Heart right ventricle (tissue), 16 donors: ENCODE results near the gene GALNT3. TPM values are rescaled to one million over a fixed set of nuclear protein-coding genes. Genes with fewer than 3 reads are reported as not detected.

ENCODE experiments used
- ATAC-seq, 8 donors: fragments of 200-7000 bp; cut with Tn5 transposase; one replicate each; pipeline ENCODE4 v1.9.1; 2020; ENCODE audit warnings: mild to moderate bottlenecking in 8 of 8, moderate library complexity in 8 of 8, moderate number of reproducible peaks in 1 of 8
- DNase-seq, 2 donors: peaks; one replicate each; pipeline ENCODE4 v3.0.0-alpha.2; 2020
- H3K27ac ChIP-seq, 10 donors: fragments of 200-600 bp; sonication (generic) in 2 of 10; one replicate each; pipeline versions ENCODE4 v1.5.0 to v1.8.0; 2020 to 2022; ENCODE audit warnings: mild to moderate bottlenecking in 3 of 10
- H3K27me3 ChIP-seq, 7 donors: fragments of 200-600 bp; one replicate each; pipeline ENCODE4 v1.8.0; 2021 to 2022; ENCODE audit warnings: mild to moderate bottlenecking in 2 of 7
- H3K36me3 ChIP-seq, 9 donors: fragments of 200-600 bp; sonication (generic) in 1 of 9; one replicate each; pipeline versions ENCODE4 v1.5.0 to v1.8.0; 2020 to 2022; ENCODE audit warnings: mild to moderate bottlenecking in 2 of 9
- H3K4me1 ChIP-seq, 9 donors: fragments of 200-600 bp; sonication (generic) in 1 of 9; one replicate each; pipeline versions ENCODE4 v1.5.0 to v1.8.0; 2020 to 2022; ENCODE audit warnings: mild to moderate bottlenecking in 4 of 9
- H3K4me3 ChIP-seq, 10 donors: fragments of 200-600 bp; sonication (generic) in 2 of 10; one replicate each; pipeline versions ENCODE4 v1.5.0 to v1.8.0; 2020 to 2022; ENCODE audit warnings: mild to moderate bottlenecking in 7 of 10, moderate library complexity in 2 of 10
- H3K9me3 ChIP-seq, 11 donors: fragments of 200-600 bp in 10 of 11; sonication (generic) in 2 of 11; one replicate each; pipeline versions ENCODE4 v1.5.0 to v1.8.0; 2013 to 2022; ENCODE audit warnings: mild to moderate bottlenecking in 2 of 11, control low read depth in 1 of 11, moderate library complexity in 1 of 11
- WGBS, 2 donors: extraction: QIAGEN DNeasy Blood & Tissue Kit; methylation state at CpG; one replicate each; pipeline ENCODE4 v1.1.7; 2013; ENCODE audit warnings: inconsistent platforms in 1 of 2; 5-methylcytosine and 5-hydroxymethylcytosine counted together
- intact Hi-C, 10 donors: fragments of 100-400 bp; cut with DNase I; formaldehyde crosslinking; loops; one replicate each; pipeline versions ENCODE4 v1.11.1 to v1.14.2; 2022
- polyA plus RNA-seq, 2 donors: library from polyadenylated mRNA; stranded (reverse); fragments of 200-250 nt; gene quantifications; one replicate each; pipeline ENCODE4 v1.2.3, GENCODE V29; 2013
- total RNA-seq, 10 donors: library from RNA; stranded (reverse); fragmentation: NEBNext Ultra II Directional in 3 of 10; extraction: Animal tissue kit (Norgen Biotek cat#: 25700) in 3 of 10; gene quantifications; one replicate each; pipeline versions ENCODE4 v1.2.1 to v1.2.4, GENCODE V29; 2021 to 2023
- TF ChIP-seq, protein P1 (sequence below), 9 donors: fragments of 200-600 bp; sonication (generic) in 2 of 9; IDR thresholded peaks; one replicate each; pipeline versions ENCODE4 v1.5.0 to v1.8.0; 2021 to 2022; ENCODE audit warnings: antibody characterized with exemption in 9 of 9, mild to moderate bottlenecking in 5 of 9, moderate library complexity in 1 of 9
- donor health status: Arrhythmogenic right ventricular cardiomyopathy.
- donor health status: ischemic (EF 13 %, LVEDD 7.1; RV severe dilation, severe dysfunction).
- donor health status: healthy with polysubstance abuse.
- donor health status: DM: no; HTN: yes; CAD: no.
- donor health status: DM: no; HTN: no; CAD: no.
- donor health status: ischemic (EF 25% LVEDD 6.9; RV normal size, moderate dysfunction).
- donor health status: ischemic (EF 25% LVEDD 5.7; RV mildly dilated, moderate dysfunction).
- donor health status: healthy.
- donor health status: DM: yes; HTN: yes; CAD: no.
- donor health status: Ischemic cardiomyopathy.
- donor health status: ischemic (EF 35%, LVEDD 5.7; RV mildly dilated, moderate dysfunction).
- donor health status: nonischemic (EF 11% LVEDD 7.7; RV severe dilation, severe dysfunction).
- donor health status: DM: yes; HTN: yes; CAD: no.
- donor health status: PGD.
- donor health status: ischemic (EF 29% LVEDD 5.4; RV normal size, mild dysfunction).
- donor health status: nonischemic (EF 23%, LVEDD 6.1; RV moderate dilation, normal function).

Gene GALNT3
- total and polyA plus RNA-seq, 12 donors: 0.13 to 1.1 (median 0.27) TPM; not detected in 2

DNA sequence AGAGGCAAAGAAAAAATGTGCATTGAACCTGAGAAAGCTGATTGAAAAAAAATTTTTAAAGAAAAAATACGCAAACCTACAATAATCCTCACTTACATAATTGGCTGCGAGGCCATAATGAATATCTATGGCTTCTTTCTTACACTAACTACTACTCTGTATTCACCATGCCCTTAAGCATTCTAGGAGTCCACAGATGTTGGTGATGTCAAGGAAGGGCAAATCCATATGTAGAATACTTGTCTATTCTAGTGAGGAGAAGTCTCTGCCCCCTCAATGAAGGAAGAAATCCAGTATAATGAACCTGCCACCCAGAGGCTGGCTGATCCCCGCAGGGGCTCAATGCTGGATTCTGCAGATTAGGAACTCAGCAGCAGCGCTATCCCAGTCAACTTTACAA lies 14.3 kb downstream of the GALNT3 start:
- no peak overlapping the region for H3K4me3 ChIP-seq
- no peaks in the 10 kb centered on the region for H3K4me1 ChIP-seq
- intact Hi-C loops: no loop called here
- 98% methylated on average over 4 of the region's 4 CpGs for WGBS, 2 donors
- no peaks in the 10 kb centered on the region for H3K36me3 ChIP-seq
- H3K27ac ChIP-seq: no peak overlapping the region
- H3K27me3 ChIP-seq: no peaks in the 10 kb centered on the region
- TF ChIP-seq, protein P1, sequence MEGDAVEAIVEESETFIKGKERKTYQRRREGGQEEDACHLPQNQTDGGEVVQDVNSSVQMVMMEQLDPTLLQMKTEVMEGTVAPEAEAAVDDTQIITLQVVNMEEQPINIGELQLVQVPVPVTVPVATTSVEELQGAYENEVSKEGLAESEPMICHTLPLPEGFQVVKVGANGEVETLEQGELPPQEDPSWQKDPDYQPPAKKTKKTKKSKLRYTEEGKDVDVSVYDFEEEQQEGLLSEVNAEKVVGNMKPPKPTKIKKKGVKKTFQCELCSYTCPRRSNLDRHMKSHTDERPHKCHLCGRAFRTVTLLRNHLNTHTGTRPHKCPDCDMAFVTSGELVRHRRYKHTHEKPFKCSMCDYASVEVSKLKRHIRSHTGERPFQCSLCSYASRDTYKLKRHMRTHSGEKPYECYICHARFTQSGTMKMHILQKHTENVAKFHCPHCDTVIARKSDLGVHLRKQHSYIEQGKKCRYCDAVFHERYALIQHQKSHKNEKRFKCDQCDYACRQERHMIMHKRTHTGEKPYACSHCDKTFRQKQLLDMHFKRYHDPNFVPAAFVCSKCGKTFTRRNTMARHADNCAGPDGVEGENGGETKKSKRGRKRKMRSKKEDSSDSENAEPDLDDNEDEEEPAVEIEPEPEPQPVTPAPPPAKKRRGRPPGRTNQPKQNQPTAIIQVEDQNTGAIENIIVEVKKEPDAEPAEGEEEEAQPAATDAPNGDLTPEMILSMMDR (IDR thresholded peaks at IDR 0.05): no peak
- ATAC-seq: no peak
- DNase-seq: no peak
- peaks cover 0 to 19% (median 6%) of the 10 kb centered on the region in 11 donors for H3K9me3 ChIP-seq

DNA sequence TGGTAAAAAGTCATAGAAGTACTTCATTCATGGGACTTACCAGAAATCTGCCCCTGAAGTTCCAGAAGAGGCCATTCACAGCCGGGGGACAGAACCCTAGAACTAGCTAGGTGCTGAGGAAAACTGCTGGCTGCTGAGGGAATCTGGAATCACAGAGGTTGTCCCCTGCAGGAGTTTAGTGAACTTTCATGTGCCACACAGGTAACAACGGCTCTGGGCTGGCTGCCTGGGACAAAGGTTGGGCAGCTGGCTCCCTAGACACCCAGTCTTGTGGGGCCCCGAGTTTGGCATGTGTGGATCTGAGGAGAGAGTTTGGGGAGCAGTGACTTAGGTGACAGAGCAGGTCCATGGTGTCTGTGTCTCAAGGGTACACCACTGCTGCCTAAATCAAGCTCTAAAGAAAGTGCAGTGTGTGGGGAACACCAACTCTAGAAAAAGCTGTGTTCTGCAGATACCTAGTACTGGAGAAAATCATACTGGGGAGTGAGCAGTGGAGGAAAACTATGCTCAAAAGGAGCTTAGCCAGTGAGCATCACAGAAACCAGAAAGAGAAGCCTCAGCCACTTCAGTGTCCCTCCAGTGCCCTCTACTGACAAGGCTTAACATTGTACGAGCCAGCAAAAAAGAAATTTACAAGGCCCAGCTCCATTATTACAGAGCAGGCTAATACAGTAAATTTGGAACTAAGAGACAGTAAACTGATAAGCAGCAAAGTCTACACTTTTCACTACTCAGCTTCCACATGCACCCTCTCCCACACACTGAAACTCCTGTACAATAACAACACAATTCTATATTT lies 15.2 kb downstream of the GALNT3 start:
- Histone ChIP-seq H3K4me1 (no peaks in the 10 kb centered on the region), H3K27me3 (no peaks in the 10 kb centered on the region), H3K9me3 (peaks cover 0 to 19% (median 6%) of the 10 kb centered on the region in 11 donors), H3K27ac (no peak overlapping the region), H3K4me3 (no peak overlapping the region), H3K36me3 (no peaks in the 10 kb centered on the region)
- TF ChIP-seq, protein P1 (IDR thresholded peaks at IDR 0.05): peak in 1 of 9 donors; percentile 8
- ATAC-seq (no peak), DNase-seq (no peak)
- 97 to 98% methylated on average over 4 of the region's 4 CpGs for WGBS, 2 donors
- intact Hi-C loops: no loop called here

DNA sequence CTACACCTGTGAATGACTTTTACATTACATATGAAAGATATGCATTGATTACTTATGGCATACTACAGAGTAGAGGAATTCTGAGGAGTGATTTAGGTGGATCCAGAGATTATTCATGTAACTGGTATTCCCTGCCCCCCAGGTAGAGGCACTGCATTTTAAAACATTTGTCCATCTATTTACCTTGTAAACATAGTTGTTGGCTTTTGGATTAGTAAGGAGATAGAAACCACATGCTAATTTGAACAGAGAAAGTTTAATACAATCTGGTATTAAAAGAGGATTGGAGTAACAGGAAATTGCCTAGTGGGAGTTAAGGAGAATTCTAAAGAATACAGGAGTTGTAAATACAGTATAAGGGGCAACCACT lies 15.9 kb downstream of the GALNT3 start:
- peaks cover 0 to 19% (median 6%) of the 10 kb centered on the region in 11 donors for H3K9me3 ChIP-seq
- intact Hi-C loops: no loop called here

DNA sequence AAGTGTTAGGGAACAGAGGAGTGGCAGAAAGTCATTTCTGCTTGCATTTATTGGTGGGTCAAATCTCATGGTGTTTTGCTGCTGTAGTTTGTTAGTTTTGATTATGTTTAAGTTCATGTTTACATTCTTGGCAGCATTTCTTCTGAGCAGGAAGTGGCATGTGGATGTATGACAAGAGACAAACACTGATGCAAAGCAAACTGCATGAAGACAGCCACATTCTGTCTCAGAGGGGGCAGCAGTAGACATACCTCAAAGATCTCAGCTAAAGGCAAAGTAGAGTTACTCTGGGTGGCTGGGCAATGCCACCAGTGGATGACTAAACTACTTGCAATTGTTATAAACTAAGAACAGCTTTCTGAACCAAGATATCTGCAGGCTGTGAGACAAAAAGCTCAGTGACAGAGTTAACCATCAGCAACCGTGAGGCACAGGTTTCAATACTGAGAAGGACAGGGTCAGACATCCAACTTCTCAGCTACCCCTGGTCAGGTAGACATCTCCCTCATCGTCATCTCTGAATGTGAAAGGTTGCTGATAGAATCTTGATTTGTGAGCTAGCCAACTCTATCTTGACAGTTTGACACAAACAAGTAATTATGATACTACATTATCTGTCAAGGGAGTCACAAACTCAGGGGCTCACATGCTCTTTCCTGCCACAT lies 16.4 kb downstream of the GALNT3 start:
- Histone ChIP-seq H3K36me3 (no peaks in the 10 kb centered on the region), H3K27me3 (no peaks in the 10 kb centered on the region), H3K9me3 (peaks cover 0 to 19% (median 6%) of the 10 kb centered on the region in 11 donors), H3K4me1 (no peaks in the 10 kb centered on the region), H3K27ac (no peak overlapping the region), H3K4me3 (no peak overlapping the region)
- intact Hi-C loops: no loop called here
- ATAC-seq: no peak
- TF ChIP-seq, protein P1 (IDR thresholded peaks at IDR 0.05): no peak
- WGBS, 2 donors: 83 to 86% methylated on average over 2 of the region's 2 CpGs
- DNase-seq: no peak

More for the DNA sequence above, 15.9 kb downstream of the GALNT3 start:
- DNase-seq (no peak), ATAC-seq (no peak)
- Histone ChIP-seq H3K36me3 (no peaks in the 10 kb centered on the region), H3K4me3 (no peak overlapping the region), H3K27ac (no peak overlapping the region), H3K27me3 (no peaks in the 10 kb centered on the region), H3K4me1 (no peaks in the 10 kb centered on the region)
- TF ChIP-seq, protein P1 (IDR thresholded peaks at IDR 0.05): no peak
